Mammary epithelial cell (primary cell): ENCODE data around the gene SMIM38.

Experiments used
- EZH2 ChIP-seq: IDR thresholded peaks from 2 replicates; pipeline ENCODE4 v1.6.1; 2012; ENCODE audit warnings: low read length, inconsistent platforms, borderline replicate concordance
- TF ChIP-seq, protein P1 (sequence below), 2 donors: IDR thresholded peaks in 1 of 2; conservative IDR thresholded peaks in 1 of 2; 2 replicates each; pipeline ENCODE4 v1.5.1; 2011 to 2012; ENCODE audit warnings: inconsistent platforms in 2 of 2, low read length in 2 of 2, mild to moderate bottlenecking in 2 of 2, control low read depth in 1 of 2, low read depth in 1 of 2; ENCODE audit not compliant: insufficient read depth in 1 of 2; ENCODE audit errors: extremely low read depth in 1 of 2

DNA sequence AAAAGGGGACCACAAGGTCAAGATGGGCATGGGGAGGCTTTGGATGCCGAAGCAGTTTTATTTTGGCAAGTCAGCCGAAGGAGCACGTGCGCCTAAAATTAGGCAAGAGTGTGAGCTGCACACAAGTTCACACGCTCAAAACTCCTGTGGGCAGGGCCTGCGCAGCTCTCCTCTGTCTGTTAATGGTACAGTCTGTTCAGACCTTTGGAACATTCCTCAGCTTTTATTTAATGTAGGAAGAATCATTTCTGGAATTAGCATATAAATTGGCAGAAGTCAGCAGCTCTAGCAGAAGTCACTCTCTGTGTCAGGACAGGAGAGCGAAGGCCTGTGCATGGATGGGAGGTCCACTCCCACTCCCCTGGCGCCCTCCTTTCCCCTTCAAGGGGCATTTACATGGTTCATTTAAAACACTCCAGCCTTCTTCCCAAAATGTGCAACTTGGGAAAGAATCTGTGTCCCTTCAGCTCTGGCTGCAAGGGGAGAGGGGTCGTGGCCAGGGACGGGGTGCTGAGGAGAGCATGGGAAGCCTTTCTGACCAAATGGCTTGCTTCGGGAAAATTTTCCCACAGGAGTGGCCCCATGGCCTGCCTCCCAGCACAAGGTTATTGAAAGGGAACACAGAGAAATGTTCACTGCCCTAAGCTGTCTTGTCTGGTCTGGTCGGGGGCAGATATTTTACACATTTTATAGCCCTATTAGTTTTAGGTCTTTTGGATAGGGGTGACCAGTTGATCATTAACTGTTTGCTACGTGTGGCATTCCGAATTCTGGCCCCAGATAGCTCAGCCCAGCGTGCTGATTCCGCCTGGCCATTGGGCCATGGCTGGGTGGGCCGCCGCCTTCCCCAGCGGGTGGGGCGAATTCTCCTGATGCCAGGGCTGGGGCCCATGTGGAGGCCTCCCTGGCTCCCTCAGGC lies 43.9 kb upstream of the SMIM38 start:
- TF ChIP-seq, protein P1, sequence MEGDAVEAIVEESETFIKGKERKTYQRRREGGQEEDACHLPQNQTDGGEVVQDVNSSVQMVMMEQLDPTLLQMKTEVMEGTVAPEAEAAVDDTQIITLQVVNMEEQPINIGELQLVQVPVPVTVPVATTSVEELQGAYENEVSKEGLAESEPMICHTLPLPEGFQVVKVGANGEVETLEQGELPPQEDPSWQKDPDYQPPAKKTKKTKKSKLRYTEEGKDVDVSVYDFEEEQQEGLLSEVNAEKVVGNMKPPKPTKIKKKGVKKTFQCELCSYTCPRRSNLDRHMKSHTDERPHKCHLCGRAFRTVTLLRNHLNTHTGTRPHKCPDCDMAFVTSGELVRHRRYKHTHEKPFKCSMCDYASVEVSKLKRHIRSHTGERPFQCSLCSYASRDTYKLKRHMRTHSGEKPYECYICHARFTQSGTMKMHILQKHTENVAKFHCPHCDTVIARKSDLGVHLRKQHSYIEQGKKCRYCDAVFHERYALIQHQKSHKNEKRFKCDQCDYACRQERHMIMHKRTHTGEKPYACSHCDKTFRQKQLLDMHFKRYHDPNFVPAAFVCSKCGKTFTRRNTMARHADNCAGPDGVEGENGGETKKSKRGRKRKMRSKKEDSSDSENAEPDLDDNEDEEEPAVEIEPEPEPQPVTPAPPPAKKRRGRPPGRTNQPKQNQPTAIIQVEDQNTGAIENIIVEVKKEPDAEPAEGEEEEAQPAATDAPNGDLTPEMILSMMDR (conservative IDR thresholded peaks at IDR 0.05 in 1 of 2, IDR thresholded peaks at IDR 0.05 in 1 of 2; ENCODE audit: extremely low read depth in 1 of 2, insufficient read depth in 1 of 2, low read depth in 1 of 2, low read length in 2 of 2) = no peak
- no peak for TF ChIP-seq EZH2
